PC-3 (cell line): ENCODE measurements around the gene RNF19B. TPM values are rescaled to one million over a fixed set of nuclear protein-coding genes. Genes with fewer than 3 reads are reported as not detected.

Source experiments
- ATAC-seq: fragments of 200-7000 bp; cut with Tn5 transposase; 2 replicates; pipeline ENCODE4 v1.9.1; 2020; ENCODE audit warnings: mild to moderate bottlenecking, moderate library complexity
- BruUV-seq: library from RNA; stranded (reverse); fragments of 400-500 nt; replicated peaks from 2 replicates; lab custom pipeline; 2021; lab: Mats Ljungman, UMichigan
- CTCF ChIA-PET: fragments of 300-600 bp; sonication (Branson Sonifier 250); formaldehyde crosslinking; loops from one replicate; lab custom pipeline; 2022; ENCODE audit warnings: antibody characterized with exemption; lab: Charles Lee
- POLR2A ChIA-PET: fragments of 300-600 bp; sonication (Branson Sonifier 250); formaldehyde crosslinking; loops from one replicate; lab custom pipeline; 2022; ENCODE audit warnings: antibody characterized with exemption; ENCODE audit not compliant: unreplicated experiment; lab: Charles Lee
- DNase-seq: peaks from one replicate; pipeline ENCODE4 v3.0.0-alpha.2; 2015
- H2AFZ ChIP-seq: fragments of 300-600 bp; sonication (generic); 2 replicates; pipeline ENCODE4 v1.6.0; 2016; ENCODE audit warnings: antibody characterized with exemption, low read length
- H3F3A ChIP-seq: fragments of 300-600 bp; sonication (generic); one replicate; pipeline ENCODE4 v1.6.0; 2017; ENCODE audit warnings: antibody characterized with exemption, low read length, control low read depth, mild to moderate bottlenecking; ENCODE audit not compliant: unreplicated experiment
- H3K27ac ChIP-seq: fragments of 300-600 bp; sonication (generic); 2 replicates; pipeline ENCODE4 v1.5.1; 2016; ENCODE audit warnings: mild to moderate bottlenecking, low read length
- H3K27me3 ChIP-seq: fragments of 300-600 bp; sonication (generic); 2 replicates; pipeline ENCODE4 v1.6.1; 2016; ENCODE audit warnings: low read length, mixed read lengths
- H3K36me3 ChIP-seq: fragments of 300-600 bp; sonication (generic); 2 replicates; pipeline ENCODE4 v1.6.1; 2016; ENCODE audit warnings: low read depth, mixed run types, low read length, mixed read lengths
- H3K4me1 ChIP-seq: fragments of 300-600 bp; sonication (generic); 2 replicates; pipeline ENCODE4 v1.5.1; 2016; ENCODE audit warnings: low read length; ENCODE audit not compliant: insufficient read depth
- H3K4me2 ChIP-seq: fragments of 300-600 bp; sonication (generic); 2 replicates; pipeline ENCODE4 v1.6.0; 2016; ENCODE audit warnings: low read length
- H3K4me3 ChIP-seq: fragments of 300-600 bp; sonication (generic); 2 replicates; pipeline ENCODE4 v1.5.1; 2016; ENCODE audit warnings: mild to moderate bottlenecking, low read length, mixed read lengths
- H3K79me2 ChIP-seq: fragments of 300-600 bp; sonication (generic); 2 replicates; pipeline ENCODE4 v1.6.1; 2017; ENCODE audit warnings: low read length, mixed read lengths
- H3K9ac ChIP-seq: fragments of 300-600 bp; sonication (generic); 2 replicates; pipeline ENCODE4 v1.6.0; 2016; ENCODE audit warnings: mild to moderate bottlenecking, low read length
- H3K9me2 ChIP-seq: fragments of 300-600 bp; sonication (generic); replicated peaks from 2 replicates; pipeline ENCODE4 v1.6.1; 2016; ENCODE audit warnings: mixed run types, low read length, mixed read lengths
- H3K9me3 ChIP-seq: fragments of 300-600 bp; sonication (generic); 2 replicates; pipeline ENCODE4 v1.6.1; 2016; ENCODE audit warnings: low read length, mixed read lengths
- H4K20me1 ChIP-seq: fragments of 300-600 bp; sonication (generic); 2 replicates; pipeline ENCODE4 v1.6.1; 2016; ENCODE audit warnings: low read length, mixed read lengths
- EZH2 ChIP-seq: fragments of 300-600 bp; sonication (generic); IDR thresholded peaks from one replicate; pipeline ENCODE4 v1.6.1; 2017; ENCODE audit warnings: antibody characterized with exemption, mild to moderate bottlenecking, low read length; ENCODE audit not compliant: unreplicated experiment
- EZH2phosphoT487 ChIP-seq: fragments of 300-600 bp; sonication (generic); IDR thresholded peaks from 2 replicates; pipeline ENCODE4 v1.6.1; 2018; ENCODE audit warnings: mild to moderate bottlenecking, antibody characterized with exemption, low read length, borderline replicate concordance
- intact Hi-C: fragments of 100-400 bp; cut with micrococcal nuclease; formaldehyde crosslinking; loops from 2 replicates; pipeline ENCODE4 v1.9.0; 2023
- total RNA-seq: library from RNA; depleted of rRNA; stranded (reverse); fragments of >200 nt; gene quantifications from 2 replicates; pipeline ENCODE4 v1.2.3, GENCODE V29; 2014
- TF ChIP-seq, protein P1 (sequence below): fragments of 300-600 bp; sonication (generic); conservative IDR thresholded peaks from 2 replicates; pipeline ENCODE4 v1.5.1; 2017; ENCODE audit warnings: antibody characterized with exemption, low read depth, mild to moderate bottlenecking, low read length

Gene RNF19B
- total RNA-seq, 1 experiment from 2014 or later, result 17.9 TPM

DNA sequence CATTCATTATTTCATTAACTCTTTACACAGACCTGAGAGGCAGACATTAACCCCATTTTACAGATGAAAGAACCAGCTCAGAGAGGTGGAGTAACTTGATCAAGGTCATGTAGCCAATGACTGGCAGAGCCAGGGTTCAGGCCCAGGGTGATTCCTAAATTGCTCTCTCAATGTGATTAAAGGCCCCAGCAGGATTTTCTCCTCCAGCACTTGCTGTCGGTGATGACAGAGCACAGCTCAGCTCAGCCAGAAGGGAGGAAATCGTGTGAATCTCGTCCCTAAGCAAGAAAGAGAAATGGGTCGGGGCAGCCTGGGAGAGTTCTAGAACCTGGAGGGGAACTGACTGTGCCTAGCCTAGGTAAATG, 19.5 kb upstream of the RNF19B start:
- Histone ChIP-seq H3F3A (peaks cover 4% of the 10 kb centered on the region), H3K4me3 (no peak overlapping the region), H3K9me2 (no peaks in the 10 kb centered on the region), H3K79me2 (no peaks in the 10 kb centered on the region), H3K4me1 (peaks cover 28% of the 10 kb centered on the region), H3K9ac (no peak overlapping the region), H3K27me3 (no peaks in the 10 kb centered on the region), H3K9me3 (no peaks in the 10 kb centered on the region), H3K4me2 (no peak overlapping the region), H2AFZ (no peak overlapping the region), H3K36me3 (no peaks in the 10 kb centered on the region), H4K20me1 (no peaks in the 10 kb centered on the region), H3K27ac (no peak overlapping the region)
- CTCF ChIA-PET, result no interaction called here
- BruUV-seq, result no TSS peak
- no peak for TF ChIP-seq EZH2
- TF ChIP-seq EZH2phosphoT487, result no peak
- TF ChIP-seq, protein P1, sequence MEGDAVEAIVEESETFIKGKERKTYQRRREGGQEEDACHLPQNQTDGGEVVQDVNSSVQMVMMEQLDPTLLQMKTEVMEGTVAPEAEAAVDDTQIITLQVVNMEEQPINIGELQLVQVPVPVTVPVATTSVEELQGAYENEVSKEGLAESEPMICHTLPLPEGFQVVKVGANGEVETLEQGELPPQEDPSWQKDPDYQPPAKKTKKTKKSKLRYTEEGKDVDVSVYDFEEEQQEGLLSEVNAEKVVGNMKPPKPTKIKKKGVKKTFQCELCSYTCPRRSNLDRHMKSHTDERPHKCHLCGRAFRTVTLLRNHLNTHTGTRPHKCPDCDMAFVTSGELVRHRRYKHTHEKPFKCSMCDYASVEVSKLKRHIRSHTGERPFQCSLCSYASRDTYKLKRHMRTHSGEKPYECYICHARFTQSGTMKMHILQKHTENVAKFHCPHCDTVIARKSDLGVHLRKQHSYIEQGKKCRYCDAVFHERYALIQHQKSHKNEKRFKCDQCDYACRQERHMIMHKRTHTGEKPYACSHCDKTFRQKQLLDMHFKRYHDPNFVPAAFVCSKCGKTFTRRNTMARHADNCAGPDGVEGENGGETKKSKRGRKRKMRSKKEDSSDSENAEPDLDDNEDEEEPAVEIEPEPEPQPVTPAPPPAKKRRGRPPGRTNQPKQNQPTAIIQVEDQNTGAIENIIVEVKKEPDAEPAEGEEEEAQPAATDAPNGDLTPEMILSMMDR, result no peak
- intact Hi-C loops, result no loop called here
- no peak for ATAC-seq
- POLR2A ChIA-PET, result no interaction called here
- no peak for DNase-seq

DNA sequence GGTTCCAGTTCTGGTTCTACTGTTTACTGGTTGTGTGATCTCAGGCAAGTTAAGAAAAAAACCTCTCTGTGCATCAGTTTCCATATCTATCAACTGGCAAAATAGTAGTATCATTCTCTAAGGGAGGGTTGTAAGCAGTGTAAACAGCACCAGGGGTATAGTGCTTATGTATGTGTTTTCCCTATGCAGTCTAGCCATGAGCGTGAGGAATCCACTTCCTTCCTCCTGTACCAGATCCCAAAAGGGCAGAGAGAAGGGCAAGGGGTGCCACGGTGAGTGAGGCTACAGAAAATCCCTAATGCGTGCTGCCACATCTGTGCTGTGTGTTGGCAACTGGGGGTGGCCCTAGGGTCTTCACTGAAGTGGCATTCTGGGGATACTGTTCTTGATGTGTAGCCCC, 18.4 kb upstream of the RNF19B start:
- Histone ChIP-seq H3K9me2 (no peaks in the 10 kb centered on the region), H3K36me3 (no peaks in the 10 kb centered on the region), H3K27me3 (no peaks in the 10 kb centered on the region), H3K27ac (no peak overlapping the region), H3K79me2 (no peaks in the 10 kb centered on the region), H3K4me3 (no peak overlapping the region), H3K4me1 (peaks cover 18% of the 10 kb centered on the region), H3K4me2 (no peak overlapping the region), H3K9me3 (no peaks in the 10 kb centered on the region), H3K9ac (no peak overlapping the region), H3F3A (no peaks in the 10 kb centered on the region), H2AFZ (no peak overlapping the region), H4K20me1 (no peaks in the 10 kb centered on the region)
- TF ChIP-seq EZH2, result no peak
- no peak for TF ChIP-seq EZH2phosphoT487
- TF ChIP-seq, protein P1, result no peak
- POLR2A ChIA-PET, result no interaction called here
- intact Hi-C loops, result no loop called here
- CTCF ChIA-PET, result no interaction called here
- DNase-seq (no peak), ATAC-seq (no peak)
- BruUV-seq, result no TSS peak
